GM12873 (cell line): ENCODE results near the gene NPTXR.

Source experiments
- TF ChIP-seq, protein P1 (sequence below): IDR thresholded peaks from 2 replicates; pipeline ENCODE4 v1.5.1; 2012; ENCODE audit warnings: low read depth, mild to moderate bottlenecking, moderate library complexity, low read length, control low read depth; ENCODE audit not compliant: insufficient read depth; ENCODE audit errors: missing control alignments

NPTXR gene

DNA sequence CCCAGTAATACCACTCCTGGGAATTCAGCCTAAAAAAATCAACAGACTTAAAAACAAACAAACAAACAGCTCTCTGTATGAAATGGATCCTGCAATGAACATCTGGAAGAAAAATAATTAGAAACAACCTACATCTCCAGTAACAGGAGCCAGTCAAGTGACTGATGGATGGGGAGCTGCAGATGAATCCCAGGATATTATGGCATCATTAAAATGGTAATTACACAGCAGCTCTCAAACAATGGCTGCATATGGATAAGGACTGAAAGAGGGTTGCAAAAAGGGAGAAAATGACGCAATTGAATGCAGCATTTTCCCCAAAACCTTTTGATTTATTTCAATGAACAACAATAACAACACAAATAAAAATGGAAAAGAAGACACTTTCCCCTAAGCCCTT lies 4.1 kb downstream of the NPTXR start:
- TF ChIP-seq, protein P1, sequence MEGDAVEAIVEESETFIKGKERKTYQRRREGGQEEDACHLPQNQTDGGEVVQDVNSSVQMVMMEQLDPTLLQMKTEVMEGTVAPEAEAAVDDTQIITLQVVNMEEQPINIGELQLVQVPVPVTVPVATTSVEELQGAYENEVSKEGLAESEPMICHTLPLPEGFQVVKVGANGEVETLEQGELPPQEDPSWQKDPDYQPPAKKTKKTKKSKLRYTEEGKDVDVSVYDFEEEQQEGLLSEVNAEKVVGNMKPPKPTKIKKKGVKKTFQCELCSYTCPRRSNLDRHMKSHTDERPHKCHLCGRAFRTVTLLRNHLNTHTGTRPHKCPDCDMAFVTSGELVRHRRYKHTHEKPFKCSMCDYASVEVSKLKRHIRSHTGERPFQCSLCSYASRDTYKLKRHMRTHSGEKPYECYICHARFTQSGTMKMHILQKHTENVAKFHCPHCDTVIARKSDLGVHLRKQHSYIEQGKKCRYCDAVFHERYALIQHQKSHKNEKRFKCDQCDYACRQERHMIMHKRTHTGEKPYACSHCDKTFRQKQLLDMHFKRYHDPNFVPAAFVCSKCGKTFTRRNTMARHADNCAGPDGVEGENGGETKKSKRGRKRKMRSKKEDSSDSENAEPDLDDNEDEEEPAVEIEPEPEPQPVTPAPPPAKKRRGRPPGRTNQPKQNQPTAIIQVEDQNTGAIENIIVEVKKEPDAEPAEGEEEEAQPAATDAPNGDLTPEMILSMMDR = no peak

DNA sequence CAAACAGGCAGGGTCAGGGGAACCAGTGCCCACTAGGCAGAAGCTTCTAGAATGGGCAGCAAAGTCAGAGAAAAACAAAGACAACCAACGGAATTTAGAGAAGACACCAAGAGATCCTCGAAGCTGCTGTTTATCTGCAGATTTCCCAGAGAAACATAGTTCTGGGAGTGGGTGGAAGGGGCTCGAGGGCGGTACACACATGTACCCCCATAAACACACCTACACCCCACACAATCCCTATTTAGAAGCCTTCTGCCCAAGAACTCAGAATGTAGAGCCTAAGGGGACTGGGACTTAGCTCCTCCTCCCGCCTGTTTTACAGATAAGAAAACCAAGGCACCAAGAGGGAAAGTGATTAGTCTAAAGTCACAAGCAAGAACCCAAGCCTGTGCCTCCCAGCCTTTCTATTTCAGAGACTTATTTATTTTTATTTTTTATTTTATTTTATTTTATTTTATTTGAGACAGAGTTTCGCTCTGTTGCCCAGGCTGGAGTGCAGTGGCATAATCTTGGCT lies 6.4 kb downstream of the NPTXR start:
- TF ChIP-seq, protein P1 = no peak

DNA sequence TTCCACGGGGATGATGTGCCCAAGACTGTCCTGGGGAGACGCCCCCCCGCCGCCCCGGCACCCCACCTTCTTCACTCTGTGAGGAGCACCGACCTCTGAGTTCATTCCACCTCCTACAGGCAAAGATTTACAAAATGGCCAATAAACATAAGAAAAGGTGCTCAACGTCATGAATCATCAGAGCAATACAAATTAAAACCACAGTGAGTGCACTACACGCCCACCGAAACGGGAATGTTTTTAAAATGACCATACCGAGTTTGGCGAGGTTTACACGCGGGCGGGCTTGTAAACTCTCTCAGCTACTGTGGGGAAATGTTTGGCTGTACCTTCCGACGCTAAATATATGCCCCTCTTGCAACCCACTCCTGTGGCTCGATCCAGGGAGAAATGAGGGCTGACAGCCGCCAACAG lies 7.9 kb downstream of the NPTXR start:
- TF ChIP-seq, protein P1 = no peak

DNA sequence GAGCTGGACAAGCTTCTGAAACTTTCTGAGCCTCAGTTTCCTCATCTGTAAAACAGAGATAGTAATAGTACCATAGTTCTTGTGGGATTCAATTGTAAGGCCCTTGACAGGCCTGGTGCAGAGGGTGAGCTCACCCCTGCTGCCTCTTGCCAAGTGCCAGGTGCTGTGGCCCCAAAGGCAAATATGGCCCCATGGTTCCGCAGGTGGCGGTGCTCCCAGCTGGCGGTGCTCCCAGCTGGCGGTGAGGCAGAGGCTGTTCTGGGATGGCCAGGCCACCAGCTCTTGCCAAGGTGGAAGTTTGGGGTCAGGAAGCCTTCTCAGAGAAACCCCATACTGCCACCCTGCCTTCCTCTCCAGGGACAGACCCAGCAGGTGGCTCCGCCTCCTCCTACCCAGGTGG lies 8.8 kb downstream of the NPTXR start:
- TF ChIP-seq, protein P1 = no peak

DNA sequence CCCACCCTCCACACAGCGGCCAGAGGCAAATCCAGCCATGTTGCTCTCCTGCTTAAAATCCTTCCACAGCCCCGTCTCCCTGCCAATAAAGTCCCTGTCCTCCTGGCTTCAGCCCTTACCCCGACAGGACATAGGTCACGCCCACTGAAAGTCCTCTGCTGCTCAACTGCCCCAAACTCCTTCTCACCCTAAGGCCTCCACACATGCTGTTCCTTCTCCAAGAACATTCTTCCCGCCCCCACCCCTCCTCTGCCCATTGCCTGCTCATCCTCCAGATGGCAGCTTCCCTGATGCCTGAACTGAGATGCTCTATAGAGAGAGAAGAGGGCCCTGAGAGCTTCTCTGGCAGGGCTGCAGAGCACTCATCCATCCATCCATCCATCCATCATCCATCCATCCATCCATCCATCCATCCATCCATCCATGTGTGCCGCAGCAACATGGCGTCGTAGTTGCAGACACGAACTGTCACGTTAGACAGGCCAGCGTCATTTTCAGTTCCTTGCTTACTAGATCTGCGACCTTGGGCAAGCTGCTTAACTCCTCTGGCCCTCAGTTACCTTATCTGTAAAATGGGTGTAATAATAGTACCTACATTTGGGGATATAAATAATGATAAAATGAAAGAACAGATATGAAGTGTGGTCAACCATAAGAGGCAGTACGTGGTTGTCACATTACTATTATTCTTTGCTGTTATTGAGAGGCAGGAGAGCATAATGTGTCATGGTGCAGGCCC lies 9.4 kb downstream of the NPTXR start:
- TF ChIP-seq, protein P1 = no peak

DNA sequence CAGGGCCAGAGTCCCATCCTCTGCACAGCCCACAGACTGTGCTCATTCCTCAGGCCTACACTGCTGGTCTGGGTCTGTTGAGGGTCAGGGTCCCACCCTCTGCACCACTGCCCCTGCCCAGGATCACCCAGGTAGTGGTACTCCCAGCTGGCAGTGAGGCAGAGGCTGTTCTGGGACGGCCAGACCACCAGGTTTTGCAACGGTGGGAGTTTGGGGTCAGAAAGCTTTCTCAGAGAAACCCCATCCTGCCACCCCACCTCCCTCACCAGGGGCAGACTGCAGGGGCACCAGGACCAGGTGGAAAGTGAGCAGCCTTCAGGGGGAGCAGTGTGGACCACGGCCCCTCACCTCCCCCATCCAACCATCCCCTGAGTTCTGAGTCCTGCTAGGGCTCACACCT lies 10.8 kb downstream of the NPTXR start:
- TF ChIP-seq, protein P1 = no peak

DNA sequence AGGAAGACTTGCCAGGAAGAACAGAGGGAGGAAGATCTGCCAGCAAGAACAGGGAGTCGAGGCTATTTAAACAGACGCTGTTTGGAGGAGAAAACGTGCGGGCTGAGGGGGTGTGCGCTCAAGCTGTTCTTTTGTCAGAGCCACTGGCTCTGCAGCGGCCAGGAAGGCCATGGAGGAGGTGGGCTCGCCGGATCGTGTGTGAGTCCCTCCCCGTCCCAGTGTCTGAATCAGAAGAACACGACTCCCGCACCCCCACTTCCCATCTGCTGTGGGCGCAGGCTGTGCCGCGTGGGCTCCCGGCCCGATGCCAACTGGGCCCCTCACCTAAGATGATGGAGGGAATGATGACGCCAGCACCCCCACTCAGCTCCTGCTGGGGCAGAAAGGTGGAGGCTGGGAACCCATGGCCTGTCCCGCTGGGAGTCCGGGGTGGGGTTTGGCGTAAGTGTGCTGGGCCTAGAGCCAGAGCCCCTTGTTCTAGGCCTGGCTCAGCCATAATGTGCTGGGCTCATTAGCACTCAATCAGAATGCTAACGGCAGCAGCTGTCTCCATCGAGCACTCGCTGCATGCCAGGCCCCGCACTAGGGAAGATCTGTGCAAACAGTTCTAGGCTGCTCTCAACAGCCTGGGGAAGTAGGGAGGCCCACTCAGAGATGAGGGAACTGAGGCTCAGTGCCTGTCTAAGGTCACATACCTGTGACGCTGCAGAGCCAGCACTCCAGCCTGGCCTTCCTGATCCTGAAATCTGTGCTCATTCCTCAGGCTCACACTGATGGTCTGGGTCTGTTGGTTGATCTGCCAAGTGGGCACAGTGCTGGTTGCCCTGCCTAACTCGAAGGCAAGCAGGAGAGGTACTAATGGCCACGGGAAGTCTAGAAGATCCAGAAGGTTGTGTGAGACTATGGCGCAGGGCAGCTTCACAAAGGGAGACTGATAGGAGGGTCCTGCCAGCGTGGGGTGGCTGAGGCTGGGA lies 11.5 kb downstream of the NPTXR start:
- TF ChIP-seq, protein P1 = no peak
